ENCODE results near the gene AIRE. TPM values are rescaled to one million over a fixed set of nuclear protein-coding genes. Genes with fewer than 3 reads are reported as not detected.
A peak's percentile ranks its signal among the peaks of the same experiment; 100 is the strongest.

AIRE gene
- total and polyA plus RNA-seq, 2 of the 13 experiments (the other 11 are each of a cell fraction or from before 2014, with no cell fraction given): not detected

DNA sequence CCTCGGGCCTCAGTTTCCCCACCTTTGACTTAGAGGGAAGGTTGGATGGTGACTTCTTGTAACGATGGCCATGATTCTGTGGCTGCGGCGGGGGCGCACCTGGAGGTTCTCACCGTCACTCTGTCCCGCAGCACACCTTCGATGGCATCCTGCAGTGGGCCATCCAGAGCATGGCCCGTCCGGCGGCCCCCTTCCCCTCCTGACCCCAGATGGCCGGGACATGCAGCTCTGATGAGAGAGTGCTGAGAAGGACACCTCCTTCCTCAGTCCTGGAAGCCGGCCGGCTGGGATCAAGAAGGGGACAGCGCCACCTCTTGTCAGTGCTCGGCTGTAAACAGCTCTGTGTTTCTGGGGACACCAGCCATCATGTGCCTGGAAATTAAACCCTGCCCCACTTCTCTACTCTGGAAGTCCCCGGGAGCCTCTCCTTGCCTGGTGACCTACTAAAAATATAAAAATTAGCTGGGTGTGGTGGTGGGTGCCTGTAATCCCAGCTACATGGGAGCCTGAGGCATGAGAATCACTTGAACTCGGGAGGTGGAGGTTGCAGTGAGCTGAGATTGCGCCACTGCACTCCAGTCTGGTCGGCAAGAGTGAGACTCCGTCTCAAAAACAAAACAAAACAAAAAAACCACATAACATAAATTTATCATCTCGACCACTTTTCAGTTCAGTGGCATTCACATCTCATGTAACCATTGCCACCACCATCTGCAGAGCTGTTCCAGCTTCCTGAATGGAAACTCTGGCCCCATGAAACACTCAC, 12.0 kb downstream of the AIRE start (continued):
- TF ChIP-seq CBX5 (CRISPR knock-in tag; IDR thresholded peaks at IDR 0.05; ENCODE audit: borderline replicate concordance) (no peak), ZNF772 (CRISPR knock-in tag; IDR thresholded peaks at IDR 0.05) (0 out of 2 replicates have a peak, but pooled peaks have one; percentile 26)
- TF ChIP-seq, protein P1, sequence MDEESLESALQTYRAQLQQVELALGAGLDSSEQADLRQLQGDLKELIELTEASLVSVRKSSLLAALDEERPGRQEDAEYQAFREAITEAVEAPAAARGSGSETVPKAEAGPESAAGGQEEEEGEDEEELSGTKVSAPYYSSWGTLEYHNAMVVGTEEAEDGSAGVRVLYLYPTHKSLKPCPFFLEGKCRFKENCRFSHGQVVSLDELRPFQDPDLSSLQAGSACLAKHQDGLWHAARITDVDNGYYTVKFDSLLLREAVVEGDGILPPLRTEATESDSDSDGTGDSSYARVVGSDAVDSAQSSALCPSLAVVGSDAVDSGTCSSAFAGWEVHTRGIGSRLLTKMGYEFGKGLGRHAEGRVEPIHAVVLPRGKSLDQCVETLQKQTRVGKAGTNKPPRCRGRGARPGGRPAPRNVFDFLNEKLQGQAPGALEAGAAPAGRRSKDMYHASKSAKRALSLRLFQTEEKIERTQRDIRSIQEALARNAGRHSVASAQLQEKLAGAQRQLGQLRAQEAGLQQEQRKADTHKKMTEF (CRISPR knock-in tag; IDR thresholded peaks at IDR 0.05): 0 out of 2 replicates have a peak, but pooled peaks have one; percentile 18

DNA sequence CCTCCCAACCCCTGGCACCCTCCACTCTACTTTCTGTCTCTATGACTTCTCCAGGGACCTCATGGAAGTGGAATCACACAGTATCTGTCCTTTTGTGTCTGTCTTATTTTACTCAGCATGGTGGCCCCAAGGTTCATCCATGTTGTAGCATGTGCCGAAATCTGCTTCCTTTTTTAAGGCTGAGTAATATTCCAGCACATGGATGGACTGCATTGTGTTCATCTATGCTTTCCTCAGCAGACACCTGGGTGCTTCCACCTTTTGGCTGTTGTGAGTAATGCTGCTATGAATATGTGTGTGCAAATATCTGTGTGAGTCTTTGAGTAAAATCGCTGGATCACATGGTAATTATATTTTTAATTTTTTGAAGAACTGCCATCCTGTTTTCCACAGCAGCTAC, 12.6 kb downstream of the AIRE start:
- FAIRE-seq (peak; percentile 28), DNase-seq (ENCODE audit: low spot score) (peak; percentile 20), ATAC-seq (no peak)
- Histone ChIP-seq H3K4me2 (ENCODE audit: low read depth, low read length) (peak overlapping the region; percentile 52), H3K36me3 (replicated peaks in 1 of 2; ENCODE audit: control insufficient read depth in 1 of 2, insufficient read depth in 2 of 2, low read length in 2 of 2) (no peaks in the 10 kb centered on the region), H3K4me1 (ENCODE audit: insufficient read depth, low read length) (peaks cover 67% of the 10 kb centered on the region), H3K9ac (ENCODE audit: insufficient read depth, low read depth, low read length) (no peak overlapping the region), H3K4me3 (replicated peaks in 1 of 3; ENCODE audit: insufficient read depth in 1 of 3, low read depth in 2 of 3, low read length in 3 of 3) (no peak overlapping the region), H3K27me3 (ENCODE audit: control insufficient read depth in 1 of 2, insufficient read depth in 2 of 2, low read length in 2 of 2) (peaks cover 10 to 31% of the 10 kb centered on the region in 2 experiments), H3K27ac (ENCODE audit: extremely low read length, insufficient read depth, low read length) (no peak overlapping the region), H2AFZ (ENCODE audit: low read length) (no peak overlapping the region), H3K79me2 (ENCODE audit: insufficient read depth, low read length) (peaks cover 14% of the 10 kb centered on the region), H4K20me1 (ENCODE audit: insufficient read depth, low read length) (peaks cover 11% of the 10 kb centered on the region; the same call in 1 of the 2 replicates), H3K9me3 (ENCODE audit: low read length) (no peaks in the 10 kb centered on the region)
- CTCF ChIA-PET (ENCODE audit: low intra/inter-chr PET ratio, low total read pairs): no interaction called here
- WGBS (ENCODE audit: low lambda C conversion rate): 95% methylated on average over 2 of the region's 2 CpGs
- intact Hi-C loops (cut with micrococcal nuclease; ENCODE audit: unreplicated experiment) (no loop called here), in situ Hi-C loops (cut with HindIII; ENCODE audit: extremely low pct_ligation_motif_present, low pct_unique_long_range_greater_than_20kb) (no loop called here)
- POLR2A ChIA-PET: interaction anchor here (1.0 kb wide), 1 partner anchor 184 kb away, joined by 3 read pairs; no protein-coding TSS in a partner anchor
- BruUV-seq (replicated peaks): no TSS peak
- TF ChIP-seq RCOR2 (CRISPR knock-in tag; IDR thresholded peaks at IDR 0.05): peak; percentile 53; the same call in 1 of the 2 replicates
- TF ChIP-seq, protein P2, sequence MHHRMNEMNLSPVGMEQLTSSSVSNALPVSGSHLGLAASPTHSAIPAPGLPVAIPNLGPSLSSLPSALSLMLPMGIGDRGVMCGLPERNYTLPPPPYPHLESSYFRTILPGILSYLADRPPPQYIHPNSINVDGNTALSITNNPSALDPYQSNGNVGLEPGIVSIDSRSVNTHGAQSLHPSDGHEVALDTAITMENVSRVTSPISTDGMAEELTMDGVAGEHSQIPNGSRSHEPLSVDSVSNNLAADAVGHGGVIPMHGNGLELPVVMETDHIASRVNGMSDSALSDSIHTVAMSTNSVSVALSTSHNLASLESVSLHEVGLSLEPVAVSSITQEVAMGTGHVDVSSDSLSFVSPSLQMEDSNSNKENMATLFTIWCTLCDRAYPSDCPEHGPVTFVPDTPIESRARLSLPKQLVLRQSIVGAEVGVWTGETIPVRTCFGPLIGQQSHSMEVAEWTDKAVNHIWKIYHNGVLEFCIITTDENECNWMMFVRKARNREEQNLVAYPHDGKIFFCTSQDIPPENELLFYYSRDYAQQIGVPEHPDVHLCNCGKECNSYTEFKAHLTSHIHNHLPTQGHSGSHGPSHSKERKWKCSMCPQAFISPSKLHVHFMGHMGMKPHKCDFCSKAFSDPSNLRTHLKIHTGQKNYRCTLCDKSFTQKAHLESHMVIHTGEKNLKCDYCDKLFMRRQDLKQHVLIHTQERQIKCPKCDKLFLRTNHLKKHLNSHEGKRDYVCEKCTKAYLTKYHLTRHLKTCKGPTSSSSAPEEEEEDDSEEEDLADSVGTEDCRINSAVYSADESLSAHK (CRISPR knock-in tag; IDR thresholded peaks at IDR 0.05; ENCODE audit: borderline replicate concordance): no peak
- peak; percentile 82 for TF ChIP-seq ZMYM3 (CRISPR knock-in tag; IDR thresholded peaks at IDR 0.05)
- TF ChIP-seq IRX3 (CRISPR knock-in tag; IDR thresholded peaks at IDR 0.05; ENCODE audit: borderline replicate concordance, low read depth): no peak
- TF ChIP-seq GZF1 (CRISPR knock-in tag; IDR thresholded peaks at IDR 0.05): no peak
- TF ChIP-seq NFIB (CRISPR knock-in tag; IDR thresholded peaks at IDR 0.05; ENCODE audit: borderline replicate concordance): no peak
- no peak for TF ChIP-seq SAP130 (CRISPR knock-in tag; IDR thresholded peaks at IDR 0.05; ENCODE audit: low read depth)
- 0 out of 2 replicates have a peak, but pooled peaks have one; percentile 14 for TF ChIP-seq ZNF558 (CRISPR knock-in tag; IDR thresholded peaks at IDR 0.05; ENCODE audit: borderline replicate concordance)
- no peak for TF ChIP-seq ZFP1 (CRISPR knock-in tag; IDR thresholded peaks at IDR 0.05)
- TF ChIP-seq REPIN1 (CRISPR knock-in tag; IDR thresholded peaks at IDR 0.05; ENCODE audit: borderline replicate concordance, low read depth): no peak
- TF ChIP-seq NFATC3 (CRISPR knock-in tag; IDR thresholded peaks at IDR 0.05): no peak
- TF ChIP-seq NFKBIZ (CRISPR knock-in tag; IDR thresholded peaks at IDR 0.05): no peak
- no peak for TF ChIP-seq ZFP36L2 (CRISPR knock-in tag; IDR thresholded peaks at IDR 0.05)
- TF ChIP-seq, protein P3, sequence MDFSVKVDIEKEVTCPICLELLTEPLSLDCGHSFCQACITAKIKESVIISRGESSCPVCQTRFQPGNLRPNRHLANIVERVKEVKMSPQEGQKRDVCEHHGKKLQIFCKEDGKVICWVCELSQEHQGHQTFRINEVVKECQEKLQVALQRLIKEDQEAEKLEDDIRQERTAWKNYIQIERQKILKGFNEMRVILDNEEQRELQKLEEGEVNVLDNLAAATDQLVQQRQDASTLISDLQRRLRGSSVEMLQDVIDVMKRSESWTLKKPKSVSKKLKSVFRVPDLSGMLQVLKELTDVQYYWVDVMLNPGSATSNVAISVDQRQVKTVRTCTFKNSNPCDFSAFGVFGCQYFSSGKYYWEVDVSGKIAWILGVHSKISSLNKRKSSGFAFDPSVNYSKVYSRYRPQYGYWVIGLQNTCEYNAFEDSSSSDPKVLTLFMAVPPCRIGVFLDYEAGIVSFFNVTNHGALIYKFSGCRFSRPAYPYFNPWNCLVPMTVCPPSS (IDR thresholded peaks at IDR 0.05): no peak

Data from HepG2 (cell line).